ENCODE data around the gene TSHB. TPM values are rescaled to one million over a fixed set of nuclear protein-coding genes. Genes with fewer than 3 reads are reported as not detected.
"Not testable (repeated sequence)": the region's sequence is repeated elsewhere in the genome, so short reads cannot be mapped to it uniquely, and the experiment has no call there.

The TSHB gene
- not detected for total RNA-seq

GRCh38 chr1:115029526-115029925 lies at the start of gene TSHB:
TSS of gene TSHB (plus strand) at chr1:115029826. CDS start at chr1:115033363, 3,537 bp downstream.
- DNase-seq, result no peak
- CTCF ChIA-PET, result no interaction called here
- POLR2A ChIA-PET, result no interaction called here
- Mint-ChIP-seq H3K4me1 (no peaks in the 10 kb centered on the region), H3K36me3 (ENCODE audit: low read depth) (no peaks in the 10 kb centered on the region), H3K4me3 (no peak within 1 kb of the TSS), H3K27me3 (peaks cover 9% of the 10 kb centered on the region), H3K9me3 (no peaks in the 10 kb centered on the region), H3K27ac (no peak within 1 kb of the TSS)

GRCh38 chr1:114982251-114982650 lies 47.4 kb upstream of the TSHB start:
- DNase-seq, result no peak
- H3K27me3 Mint-ChIP-seq, result peaks cover 18% of the 10 kb centered on the region
- no peaks in the 10 kb centered on the region for H3K4me1 Mint-ChIP-seq
- no peaks in the 10 kb centered on the region for H3K36me3 Mint-ChIP-seq (ENCODE audit: low read depth)
- H3K9me3 Mint-ChIP-seq, result peaks cover 17% of the 10 kb centered on the region
- ChIA-PET POLR2A (no interaction called here), CTCF (interaction anchor here (1.6 kb wide), 1 partner anchor 131 kb away, joined by 9 read pairs; no protein-coding TSS in a partner anchor)
- H3K4me3 Mint-ChIP-seq, result no peak overlapping the region
- no peak overlapping the region for H3K27ac Mint-ChIP-seq

GRCh38 chr1:114986286-114986685 lies 43.3 kb upstream of the TSHB start:
- H3K4me3 Mint-ChIP-seq, result no peak overlapping the region
- no peak for DNase-seq
- peaks cover 30% of the 10 kb centered on the region for H3K9me3 Mint-ChIP-seq
- no peak overlapping the region for H3K27ac Mint-ChIP-seq
- peaks cover 11% of the 10 kb centered on the region for H3K27me3 Mint-ChIP-seq
- H3K36me3 Mint-ChIP-seq (ENCODE audit: low read depth), result peaks cover 2% of the 10 kb centered on the region
- H3K4me1 Mint-ChIP-seq, result no peaks in the 10 kb centered on the region
- CTCF ChIA-PET, result no interaction called here
- POLR2A ChIA-PET, result interaction anchor here (0.6 kb wide), 1 partner anchor 127 kb away, joined by 11 read pairs; no protein-coding TSS in a partner anchor

DNA sequence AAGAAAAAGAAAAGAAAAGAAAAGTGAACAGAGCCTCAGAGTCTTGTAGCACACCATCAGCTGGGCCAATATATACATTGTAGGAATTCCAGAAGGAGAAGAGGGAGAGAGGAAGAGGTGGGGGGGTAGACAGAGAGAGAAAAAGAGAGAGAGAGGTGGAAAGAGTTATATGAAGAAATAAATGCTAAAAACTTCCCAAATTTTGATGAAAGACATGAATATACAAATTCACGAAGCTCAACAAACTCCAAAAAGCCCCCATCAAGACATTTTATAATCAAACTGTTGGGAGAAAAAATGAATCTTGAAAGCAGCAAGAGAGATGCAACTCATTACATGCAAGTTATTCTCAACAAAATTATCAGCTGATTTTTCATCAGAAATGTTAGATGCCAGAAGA lies 41.5 kb upstream of the TSHB start:
- H3K4me1 Mint-ChIP-seq, result no peaks in the 10 kb centered on the region
- H3K27ac Mint-ChIP-seq, result no peak overlapping the region
- no peak for DNase-seq
- peaks cover 2% of the 10 kb centered on the region for H3K27me3 Mint-ChIP-seq
- H3K9me3 Mint-ChIP-seq, result peaks cover 16% of the 10 kb centered on the region
- CTCF ChIA-PET, result no interaction called here
- H3K4me3 Mint-ChIP-seq, result no peak overlapping the region
- H3K36me3 Mint-ChIP-seq (ENCODE audit: low read depth), result peaks cover 2% of the 10 kb centered on the region
- POLR2A ChIA-PET, result no interaction called here

DNA sequence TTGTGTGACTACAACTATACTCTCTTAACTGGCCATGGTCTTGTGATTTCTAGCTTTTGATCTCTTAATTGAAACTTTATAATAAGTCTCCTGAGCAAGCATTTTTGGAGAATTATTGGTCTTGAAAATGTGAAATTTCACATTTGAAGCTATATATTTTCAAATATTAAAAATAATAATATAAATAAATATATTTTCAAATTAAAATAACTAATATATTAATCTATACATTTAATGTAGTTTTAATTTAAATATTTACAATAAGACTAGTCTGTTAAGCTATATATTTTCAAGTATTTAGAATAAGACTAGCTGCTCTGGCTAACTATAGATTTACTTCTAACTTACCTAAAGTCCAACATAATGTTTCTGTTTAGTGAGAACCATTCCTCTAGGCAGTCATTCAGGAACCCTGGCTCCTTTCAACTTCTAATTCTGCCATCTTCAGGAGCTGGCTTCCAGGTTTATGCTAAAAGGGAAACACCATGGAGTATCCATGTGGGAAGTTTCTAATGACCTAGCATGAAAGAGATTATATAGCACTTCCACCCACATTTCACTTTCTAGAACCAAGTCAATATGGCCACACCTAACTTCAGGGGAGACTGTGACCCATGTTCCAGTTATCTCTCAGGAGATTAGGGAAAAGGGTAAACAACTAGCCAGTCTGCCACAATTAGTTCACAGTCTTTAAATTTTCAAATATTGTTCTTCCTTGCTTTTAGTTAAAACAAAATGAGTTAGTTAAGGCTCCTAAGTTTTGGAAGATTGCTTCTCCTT lies 31.9 kb upstream of the TSHB start:
- Mint-ChIP-seq H3K4me3 (no peak overlapping the region), H3K27ac (no peak overlapping the region), H3K27me3 (peaks cover 20% of the 10 kb centered on the region), H3K36me3 (ENCODE audit: low read depth) (no peaks in the 10 kb centered on the region), H3K4me1 (no peaks in the 10 kb centered on the region), H3K9me3 (no peaks in the 10 kb centered on the region)
- no peak for DNase-seq
- ChIA-PET CTCF (no interaction called here), POLR2A (no interaction called here)

GRCh38 chr1:115006191-115006590 lies 23.4 kb upstream of the TSHB start:
- Mint-ChIP-seq H3K36me3 (ENCODE audit: low read depth) (no peaks in the 10 kb centered on the region), H3K4me3 (no peak overlapping the region), H3K4me1 (no peaks in the 10 kb centered on the region), H3K9me3 (no peaks in the 10 kb centered on the region), H3K27me3 (peaks cover 14% of the 10 kb centered on the region), H3K27ac (no peak overlapping the region)
- ChIA-PET CTCF (interaction anchor here (0.5 kb wide), 1 partner anchor 394 kb away, joined by 3 read pairs; no protein-coding TSS in a partner anchor), POLR2A (no interaction called here)
- DNase-seq, result no peak

DNA sequence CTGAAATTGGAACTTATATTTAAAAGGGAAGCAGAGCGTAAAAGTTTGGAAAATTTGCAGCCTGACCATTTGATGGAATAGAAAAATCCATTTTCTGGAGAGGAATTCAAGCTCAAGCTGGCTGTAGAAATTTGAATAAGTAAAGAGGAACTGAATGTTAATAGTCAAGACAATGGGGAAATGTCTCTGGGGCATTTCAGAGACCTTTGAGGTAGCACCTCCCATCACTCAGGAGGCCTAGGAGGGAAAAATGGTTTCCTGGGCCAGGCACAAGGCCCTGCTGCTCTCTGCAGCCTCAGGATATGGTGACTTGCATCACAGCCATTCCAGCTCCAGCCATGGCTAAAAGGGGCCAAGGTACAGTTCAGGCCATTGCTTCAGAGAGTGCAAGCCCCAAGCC lies 17.6 kb upstream of the TSHB start:
- DNase-seq, result no peak
- no peak overlapping the region for H3K27ac Mint-ChIP-seq
- CTCF ChIA-PET, result no interaction called here
- peaks cover 3% of the 10 kb centered on the region for H3K9me3 Mint-ChIP-seq
- H3K36me3 Mint-ChIP-seq (ENCODE audit: low read depth), result no peaks in the 10 kb centered on the region
- POLR2A ChIA-PET, result interaction anchor here (0.5 kb wide), 1 partner anchor 199 kb away, joined by 5 read pairs; no protein-coding TSS in a partner anchor
- no peaks in the 10 kb centered on the region for H3K27me3 Mint-ChIP-seq
- no peaks in the 10 kb centered on the region for H3K4me1 Mint-ChIP-seq
- H3K4me3 Mint-ChIP-seq, result no peak overlapping the region

DNA sequence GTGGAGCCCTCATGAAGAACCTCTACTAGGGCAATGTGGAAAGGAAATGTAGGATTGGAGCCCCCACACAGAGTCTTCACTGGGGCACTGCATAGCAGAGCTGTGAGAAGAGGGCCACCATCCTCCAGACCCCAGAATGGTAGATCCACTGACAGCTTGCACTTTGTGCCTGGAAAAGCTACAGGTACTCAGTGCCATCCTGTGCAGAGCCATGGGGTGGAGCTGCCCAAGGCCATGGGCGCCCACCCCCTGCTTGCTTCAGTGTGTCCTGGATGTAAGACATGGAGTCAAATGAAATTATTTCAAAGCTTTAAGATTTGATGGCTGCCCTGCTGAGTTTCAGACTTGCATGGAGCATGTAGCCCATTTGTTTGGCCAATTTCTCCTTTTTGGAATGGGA lies 17.2 kb upstream of the TSHB start:
- no peaks in the 10 kb centered on the region for H3K36me3 Mint-ChIP-seq (ENCODE audit: low read depth)
- ChIA-PET POLR2A (interaction anchor here (0.5 kb wide), 1 partner anchor 199 kb away, joined by 5 read pairs; no protein-coding TSS in a partner anchor), CTCF (no interaction called here)
- no peak overlapping the region for H3K4me3 Mint-ChIP-seq
- H3K9me3 Mint-ChIP-seq, result peaks cover 3% of the 10 kb centered on the region
- H3K4me1 Mint-ChIP-seq, result no peaks in the 10 kb centered on the region
- H3K27me3 Mint-ChIP-seq, result no peaks in the 10 kb centered on the region
- no peak for DNase-seq
- H3K27ac Mint-ChIP-seq, result no peak overlapping the region

- ChIA-PET CTCF (no interaction called here), POLR2A (no interaction called here)
- H3K4me1 Mint-ChIP-seq, result no peaks in the 10 kb centered on the region
- no peaks in the 10 kb centered on the region for H3K27me3 Mint-ChIP-seq
- H3K27ac Mint-ChIP-seq, result no peak overlapping the region
- H3K4me3 Mint-ChIP-seq, result no peak overlapping the region
- no peak for DNase-seq
- no peaks in the 10 kb centered on the region for H3K36me3 Mint-ChIP-seq (ENCODE audit: low read depth)
- H3K9me3 Mint-ChIP-seq, result peaks cover 6% of the 10 kb centered on the region
Measured at GRCh38 chr1:115013792-115014191, 15.8 kb upstream of the TSHB start.

DNA sequence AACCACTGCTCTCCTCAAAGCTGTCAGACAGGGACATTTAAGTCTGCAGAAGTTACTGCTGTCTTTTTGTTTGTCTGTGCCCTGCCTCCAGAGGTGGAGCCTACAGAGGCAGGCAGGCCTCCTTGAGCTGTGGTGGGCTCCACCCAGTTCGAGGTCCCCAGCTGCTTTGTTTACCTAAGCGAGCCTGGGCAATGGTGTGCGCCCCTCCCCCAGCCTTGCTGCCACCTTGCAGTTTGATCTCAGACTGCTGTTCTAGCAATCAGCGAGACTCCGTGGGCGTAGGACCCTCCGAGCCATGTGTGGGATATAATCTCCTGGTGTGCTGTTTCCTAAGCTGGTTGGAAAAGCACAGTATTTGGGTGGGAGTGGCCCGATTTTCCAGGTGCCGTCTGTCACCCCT lies 10.1 kb upstream of the TSHB start:
- CTCF ChIA-PET, DNase-seq: not testable (repeated sequence)

GRCh38 chr1:115021145-115021544 lies 8.5 kb upstream of the TSHB start:
- no peaks in the 10 kb centered on the region for H3K4me1 Mint-ChIP-seq
- H3K4me3 Mint-ChIP-seq, result no peak overlapping the region
- ChIA-PET POLR2A (no interaction called here), CTCF (no interaction called here)
- no peak for DNase-seq
- H3K27ac Mint-ChIP-seq, result no peak overlapping the region
- peaks cover 19% of the 10 kb centered on the region for H3K27me3 Mint-ChIP-seq
- H3K9me3 Mint-ChIP-seq, result peaks cover 4% of the 10 kb centered on the region
- no peaks in the 10 kb centered on the region for H3K36me3 Mint-ChIP-seq (ENCODE audit: low read depth)

More for the DNA sequence above, 10.1 kb upstream of the TSHB start:
- H3K27ac Mint-ChIP-seq; H3K4me1 Mint-ChIP-seq; POLR2A ChIA-PET; H3K4me3 Mint-ChIP-seq; H3K36me3 Mint-ChIP-seq (ENCODE audit: low read depth); H3K9me3 Mint-ChIP-seq: not testable (repeated sequence)
- peaks cover 19% of the 10 kb centered on the region for H3K27me3 Mint-ChIP-seq

DNA sequence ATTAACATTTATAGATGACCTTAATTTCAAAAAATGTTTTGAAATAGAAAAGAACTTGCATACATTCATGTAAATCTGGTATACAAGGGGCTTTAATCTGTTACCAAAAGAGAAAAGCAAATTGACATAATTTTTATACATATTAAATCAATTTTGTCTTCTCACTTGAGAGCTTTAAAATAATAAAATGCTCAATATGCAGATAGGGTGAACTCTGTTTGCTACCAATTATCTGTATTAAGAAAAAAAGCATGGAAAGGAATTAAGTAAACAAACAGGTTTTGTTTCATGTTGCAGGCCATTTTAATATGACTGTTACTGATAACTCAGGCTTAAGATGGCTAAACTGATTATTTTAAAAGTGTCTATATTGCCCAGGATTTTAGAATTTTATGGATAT lies 6.0 kb upstream of the TSHB start:
- H3K27me3 Mint-ChIP-seq, result peaks cover 19% of the 10 kb centered on the region
- H3K9me3 Mint-ChIP-seq, result peaks cover 1% of the 10 kb centered on the region
- POLR2A ChIA-PET, result no interaction called here
- H3K4me3 Mint-ChIP-seq, result no peak overlapping the region
- CTCF ChIA-PET, result no interaction called here
- H3K36me3 Mint-ChIP-seq (ENCODE audit: low read depth), result no peaks in the 10 kb centered on the region
- no peak overlapping the region for H3K27ac Mint-ChIP-seq
- no peak for DNase-seq
- no peaks in the 10 kb centered on the region for H3K4me1 Mint-ChIP-seq

- no peaks in the 10 kb centered on the region for H3K4me1 Mint-ChIP-seq
- no peak overlapping the region for H3K4me3 Mint-ChIP-seq
- H3K9me3 Mint-ChIP-seq, result no peaks in the 10 kb centered on the region
- peaks cover 9% of the 10 kb centered on the region for H3K27me3 Mint-ChIP-seq
- no peak overlapping the region for H3K27ac Mint-ChIP-seq
- ChIA-PET POLR2A (no interaction called here), CTCF (no interaction called here)
- no peak for DNase-seq
- no peaks in the 10 kb centered on the region for H3K36me3 Mint-ChIP-seq (ENCODE audit: low read depth)
Measured at GRCh38 chr1:115031595-115031994, 2.0 kb downstream of the TSHB start.

DNA sequence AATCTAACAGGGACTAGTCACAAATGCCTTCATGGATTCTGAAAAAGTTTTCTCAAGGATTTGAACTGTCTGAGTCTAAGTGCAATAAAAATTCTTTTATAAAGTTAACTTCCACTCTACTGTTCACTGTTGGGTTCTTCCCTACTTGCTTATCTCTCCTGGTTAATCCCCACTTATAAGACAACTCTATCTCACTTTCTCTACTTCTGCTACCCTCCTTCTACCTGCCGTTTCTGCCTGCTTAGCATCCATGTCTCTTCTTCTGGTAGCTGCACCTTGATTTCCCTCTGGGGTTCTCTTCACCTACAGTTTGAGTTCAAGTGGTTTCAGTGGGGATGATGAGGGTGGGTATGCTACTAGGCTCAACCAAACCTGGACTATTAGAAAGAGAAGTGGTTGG lies 6.0 kb downstream of the TSHB start:
- Mint-ChIP-seq H3K27me3 (peaks cover 4% of the 10 kb centered on the region), H3K27ac (no peak overlapping the region), H3K4me3 (no peak overlapping the region), H3K4me1 (no peaks in the 10 kb centered on the region), H3K36me3 (ENCODE audit: low read depth) (no peaks in the 10 kb centered on the region), H3K9me3 (no peaks in the 10 kb centered on the region)
- POLR2A ChIA-PET, result no interaction called here
- no peak for DNase-seq
- CTCF ChIA-PET, result no interaction called here
